Hepatocyte (in vitro differentiated cells): Measurements from ENCODE around the gene PSD2. TPM values are rescaled to one million over a fixed set of nuclear protein-coding genes. Genes with fewer than 3 reads are reported as not detected.

Experiments used
- DNase-seq: peaks from one replicate; pipeline ENCODE4 v3.0.0-alpha.2; 2016; ENCODE audit warnings: low spot score
- H2AFZ ChIP-seq: fragments of 200-600 bp; sonication (generic); 2 replicates; pipeline ENCODE4 v1.6.0; 2016; ENCODE audit warnings: antibody characterized with exemption, mild to moderate bottlenecking
- H3K27ac ChIP-seq: fragments of 200-600 bp; sonication (generic); 2 replicates; pipeline ENCODE4 v1.5.1; 2016; ENCODE audit warnings: mild to moderate bottlenecking
- H3K27me3 ChIP-seq: fragments of 200-600 bp; sonication (generic); 2 replicates; pipeline ENCODE4 v1.6.1; 2016
- H3K36me3 ChIP-seq: fragments of 200-600 bp; sonication (generic); replicated peaks from 2 replicates; pipeline ENCODE4 v1.5.1; 2016; ENCODE audit warnings: low read depth; ENCODE audit not compliant: insufficient read depth
- H3K4me1 ChIP-seq: fragments of 200-600 bp; sonication (generic); 2 replicates; pipeline ENCODE4 v1.5.1; 2016; ENCODE audit warnings: mild to moderate bottlenecking, moderate library complexity; ENCODE audit not compliant: insufficient read depth
- H3K4me2 ChIP-seq: fragments of 200-600 bp; sonication (generic); 2 replicates; pipeline ENCODE4 v1.6.0; 2016
- H3K4me3 ChIP-seq: fragments of 200-600 bp; sonication (generic); 2 replicates; pipeline ENCODE4 v1.5.1; 2016; ENCODE audit warnings: mild to moderate bottlenecking
- H3K79me2 ChIP-seq: fragments of 200-600 bp; sonication (generic); 2 replicates; pipeline ENCODE4 v1.6.0; 2017; ENCODE audit warnings: mild to moderate bottlenecking
- H3K9me2 ChIP-seq: fragments of 200-600 bp; sonication (generic); replicated peaks from 2 replicates; pipeline ENCODE4 v1.6.0; 2017; ENCODE audit warnings: mild to moderate bottlenecking; ENCODE audit not compliant: insufficient read depth
- H3K9me3 ChIP-seq: fragments of 200-600 bp; sonication (generic); 2 replicates; pipeline ENCODE4 v1.5.1; 2016; ENCODE audit warnings: low read depth, mild to moderate bottlenecking
- H4K20me1 ChIP-seq: fragments of 200-600 bp; sonication (generic); 2 replicates; pipeline ENCODE4 v1.6.0; 2016; ENCODE audit warnings: mild to moderate bottlenecking; ENCODE audit not compliant: insufficient read depth, poor library complexity, severe bottlenecking
- EZH2 ChIP-seq: fragments of 200-600 bp; sonication (generic); IDR thresholded peaks from 2 replicates; pipeline ENCODE4 v1.6.1; 2016; ENCODE audit warnings: antibody characterized with exemption, mild to moderate bottlenecking, borderline replicate concordance
- EZH2phosphoT487 ChIP-seq: fragments of 200-600 bp; sonication (generic); IDR thresholded peaks from one replicate; pipeline ENCODE4 v1.6.1; 2018; ENCODE audit warnings: antibody characterized with exemption, mild to moderate bottlenecking, low read depth, moderate library complexity; ENCODE audit not compliant: unreplicated experiment, severe bottlenecking
- WGBS: methylation state at CpG from one replicate; pipeline ENCODE4 v1.1.6; 2016; ENCODE audit warnings: low lambda C conversion rate; ENCODE audit errors: missing lambda C conversion rate; 5-methylcytosine and 5-hydroxymethylcytosine counted together
- polyA plus RNA-seq: library from polyadenylated mRNA; unstranded; fragments of >200 nt; fragmentation: Nextera tagmentation; extraction: Ambion mirVana; gene quantifications from 2 replicates; pipeline ENCODE4 v1.2.1, GENCODE V29; 2016
- total RNA-seq: library from RNA; depleted of rRNA; stranded (reverse); fragments of >200 nt; gene quantifications from 2 replicates; pipeline ENCODE4 v1.2.3, GENCODE V29; 2014
- TF ChIP-seq, protein P1 (sequence below): fragments of 200-600 bp; sonication (generic); IDR thresholded peaks from 2 replicates; pipeline ENCODE4 v1.5.1; 2016; ENCODE audit warnings: antibody characterized with exemption, mild to moderate bottlenecking; ENCODE audit not compliant: poor library complexity

Gene PSD2
- total and polyA plus RNA-seq, 2 experiments from 2014 or later, result not detected

- Histone ChIP-seq H4K20me1 (no peaks in the 10 kb centered on the region), H3K9me3 (no peaks in the 10 kb centered on the region), H3K4me3 (no peak overlapping the region), H3K27me3 (peaks cover 3% of the 10 kb centered on the region), H3K4me2 (no peak overlapping the region), H3K27ac (no peak overlapping the region), H3K36me3 (no peaks in the 10 kb centered on the region), H3K4me1 (no peaks in the 10 kb centered on the region), H3K9me2 (no peaks in the 10 kb centered on the region), H2AFZ (no peak overlapping the region), H3K79me2 (no peaks in the 10 kb centered on the region)
- 95% methylated on average over 11 of the region's 11 CpGs for WGBS
- TF ChIP-seq EZH2 (no peak), EZH2phosphoT487 (no peak)
- TF ChIP-seq, protein P1, sequence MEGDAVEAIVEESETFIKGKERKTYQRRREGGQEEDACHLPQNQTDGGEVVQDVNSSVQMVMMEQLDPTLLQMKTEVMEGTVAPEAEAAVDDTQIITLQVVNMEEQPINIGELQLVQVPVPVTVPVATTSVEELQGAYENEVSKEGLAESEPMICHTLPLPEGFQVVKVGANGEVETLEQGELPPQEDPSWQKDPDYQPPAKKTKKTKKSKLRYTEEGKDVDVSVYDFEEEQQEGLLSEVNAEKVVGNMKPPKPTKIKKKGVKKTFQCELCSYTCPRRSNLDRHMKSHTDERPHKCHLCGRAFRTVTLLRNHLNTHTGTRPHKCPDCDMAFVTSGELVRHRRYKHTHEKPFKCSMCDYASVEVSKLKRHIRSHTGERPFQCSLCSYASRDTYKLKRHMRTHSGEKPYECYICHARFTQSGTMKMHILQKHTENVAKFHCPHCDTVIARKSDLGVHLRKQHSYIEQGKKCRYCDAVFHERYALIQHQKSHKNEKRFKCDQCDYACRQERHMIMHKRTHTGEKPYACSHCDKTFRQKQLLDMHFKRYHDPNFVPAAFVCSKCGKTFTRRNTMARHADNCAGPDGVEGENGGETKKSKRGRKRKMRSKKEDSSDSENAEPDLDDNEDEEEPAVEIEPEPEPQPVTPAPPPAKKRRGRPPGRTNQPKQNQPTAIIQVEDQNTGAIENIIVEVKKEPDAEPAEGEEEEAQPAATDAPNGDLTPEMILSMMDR, result no peak
- DNase-seq, result no peak
Observed at GRCh38 chr5:139809331-139809810, 13.8 kb downstream of the PSD2 start.

DNA sequence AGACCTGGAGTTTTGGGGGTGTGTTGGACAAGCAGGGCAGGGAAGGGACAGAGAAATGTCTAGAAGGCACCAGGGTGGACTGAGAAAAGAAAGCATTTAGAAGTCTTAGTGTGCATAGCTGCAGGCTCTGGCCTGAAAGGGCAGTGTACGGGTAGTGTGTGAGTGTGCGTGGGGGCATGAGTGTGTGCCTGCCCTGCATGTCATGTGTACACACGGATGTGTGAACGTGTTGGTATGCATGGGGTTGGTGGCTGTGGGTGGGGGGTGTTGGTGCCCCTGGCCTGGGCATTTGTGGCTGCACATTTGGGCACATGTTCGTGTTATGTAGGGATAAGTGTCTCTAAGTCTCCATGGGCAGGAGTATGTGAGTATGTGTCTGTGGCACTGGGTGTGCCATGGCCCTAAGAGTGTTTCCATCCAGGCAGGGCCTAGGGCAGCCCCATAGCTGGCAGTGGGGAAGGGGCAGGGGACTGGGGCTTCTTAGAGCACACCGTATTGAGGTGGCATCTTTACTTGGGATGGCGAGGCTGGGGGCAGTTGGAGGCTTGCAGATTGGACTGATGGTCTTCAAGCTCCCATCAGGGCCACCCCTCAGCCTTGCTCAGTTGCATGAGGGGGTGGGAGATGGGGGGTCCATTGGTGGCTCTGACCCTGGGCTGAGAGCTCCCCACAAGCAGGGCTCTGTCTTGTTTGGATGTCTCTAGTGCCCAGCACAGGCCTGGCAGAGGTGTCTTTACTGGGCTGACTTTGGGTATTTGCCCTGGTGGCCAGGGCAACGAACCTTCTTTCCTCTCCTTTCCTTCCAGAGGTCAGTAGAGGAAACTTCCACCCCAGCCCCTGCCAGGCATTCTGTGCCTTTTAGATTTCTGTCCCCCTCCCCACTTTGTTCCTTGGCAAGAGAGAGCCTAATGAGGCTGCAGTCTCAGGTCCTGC is 15.0 kb downstream of the PSD2 start:
- no peak overlapping the region for H3K27ac ChIP-seq
- H3K9me2 ChIP-seq, result no peaks in the 10 kb centered on the region
- H2AFZ ChIP-seq, result no peak overlapping the region
- H3K9me3 ChIP-seq, result no peaks in the 10 kb centered on the region
- H3K36me3 ChIP-seq, result no peaks in the 10 kb centered on the region
- no peak overlapping the region for H3K4me3 ChIP-seq
- 78% methylated on average over 8 of the region's 8 CpGs for WGBS
- H4K20me1 ChIP-seq, result no peaks in the 10 kb centered on the region
- no peaks in the 10 kb centered on the region for H3K79me2 ChIP-seq
- no peak for DNase-seq
- no peak overlapping the region for H3K4me2 ChIP-seq
- no peaks in the 10 kb centered on the region for H3K4me1 ChIP-seq
- peaks cover 3% of the 10 kb centered on the region for H3K27me3 ChIP-seq
- TF ChIP-seq EZH2phosphoT487, result no peak
- TF ChIP-seq EZH2, result no peak
- TF ChIP-seq, protein P1, result no peak

- H3K27ac ChIP-seq, result no peak overlapping the region
- H3K79me2 ChIP-seq, result no peaks in the 10 kb centered on the region
- H3K36me3 ChIP-seq, result no peaks in the 10 kb centered on the region
- WGBS, result 50% methylated on average over 2 of the region's 2 CpGs
- no peak overlapping the region for H3K4me3 ChIP-seq
- TF ChIP-seq, protein P1, result no peak
- TF ChIP-seq EZH2phosphoT487 (no peak), EZH2 (no peak)
- no peak overlapping the region for H3K4me2 ChIP-seq
- no peaks in the 10 kb centered on the region for H4K20me1 ChIP-seq
- no peaks in the 10 kb centered on the region for H3K9me2 ChIP-seq
- H3K9me3 ChIP-seq, result no peaks in the 10 kb centered on the region
- DNase-seq, result no peak
- H3K27me3 ChIP-seq, result peaks cover 3% of the 10 kb centered on the region
- H3K4me1 ChIP-seq, result no peaks in the 10 kb centered on the region
- no peak overlapping the region for H2AFZ ChIP-seq
Observed at GRCh38 chr5:139811274-139811607, 15.6 kb downstream of the PSD2 start.
